HG02623 (cell line): Measurements from ENCODE around the gene RSPH3.

Source experiments
- ATAC-seq: cut with Tn5 transposase; IDR thresholded peaks from one replicate; pipeline ENCODE4 v1.9.1; 2021; ENCODE audit warnings: moderate library complexity; ENCODE audit not compliant: unreplicated experiment

RSPH3 gene

DNA sequence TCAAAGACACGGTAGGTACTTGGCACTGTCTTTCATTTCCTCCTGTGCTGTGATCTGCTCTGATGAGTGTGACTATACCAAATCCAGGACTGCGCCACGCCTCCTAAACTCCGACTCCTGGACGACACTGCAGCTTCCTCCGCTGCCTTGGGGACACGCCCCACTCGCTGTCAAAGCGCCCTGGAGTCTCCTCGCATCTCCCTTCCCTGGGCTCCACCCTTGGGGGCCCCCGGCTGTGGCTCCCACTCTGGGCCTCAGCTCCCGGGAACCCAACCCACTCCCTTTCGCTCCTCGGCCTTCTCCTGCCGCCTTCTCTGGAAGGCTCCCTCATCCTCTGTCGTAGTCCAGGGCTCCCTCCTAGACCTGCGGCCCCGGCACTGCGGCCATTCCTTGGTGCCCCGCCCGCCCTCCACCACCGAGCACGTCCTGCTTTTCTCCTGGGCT, 61.2 kb downstream of the RSPH3 start:
- ATAC-seq = no peak

DNA sequence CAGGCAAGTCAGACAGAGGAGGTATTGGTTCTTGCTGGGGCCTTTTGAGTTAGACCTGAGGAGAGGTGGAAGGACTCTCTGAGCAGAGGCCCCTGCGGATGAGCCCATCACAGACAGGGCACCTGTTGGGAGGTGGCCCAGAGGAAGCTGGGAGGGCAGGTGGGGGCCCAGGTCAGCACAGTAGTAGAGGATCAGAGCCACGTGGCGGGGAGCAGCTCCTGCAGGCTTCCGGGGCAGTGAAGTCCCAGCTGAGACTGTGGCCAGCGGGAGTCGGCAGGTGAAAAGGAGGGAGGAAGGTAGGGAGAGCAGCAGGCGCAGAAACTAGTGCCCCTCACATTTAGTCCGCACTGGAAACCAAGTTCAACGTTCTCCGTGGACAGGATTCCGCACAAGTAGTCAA, 61.8 kb downstream of the RSPH3 start:
- ATAC-seq = no peak

DNA sequence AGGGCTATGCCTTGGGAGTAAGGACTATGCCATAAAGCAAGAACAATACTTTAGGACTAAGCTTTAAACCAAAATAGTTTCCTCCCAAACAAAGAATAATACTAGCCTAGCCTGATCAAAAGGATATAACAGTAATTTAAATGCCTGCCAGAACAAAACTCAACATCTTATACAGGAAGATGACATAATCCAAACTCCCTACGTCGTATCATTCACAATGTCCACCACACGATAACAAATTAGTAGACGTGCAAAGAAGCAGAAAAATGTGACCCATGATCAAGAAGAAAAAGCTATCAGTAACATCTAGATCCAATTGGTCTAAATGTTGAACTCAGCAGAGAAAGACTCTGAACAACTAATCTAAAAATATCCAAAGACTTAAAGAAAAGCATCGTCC, 65.8 kb downstream of the RSPH3 start:
- ATAC-seq = no peak

DNA sequence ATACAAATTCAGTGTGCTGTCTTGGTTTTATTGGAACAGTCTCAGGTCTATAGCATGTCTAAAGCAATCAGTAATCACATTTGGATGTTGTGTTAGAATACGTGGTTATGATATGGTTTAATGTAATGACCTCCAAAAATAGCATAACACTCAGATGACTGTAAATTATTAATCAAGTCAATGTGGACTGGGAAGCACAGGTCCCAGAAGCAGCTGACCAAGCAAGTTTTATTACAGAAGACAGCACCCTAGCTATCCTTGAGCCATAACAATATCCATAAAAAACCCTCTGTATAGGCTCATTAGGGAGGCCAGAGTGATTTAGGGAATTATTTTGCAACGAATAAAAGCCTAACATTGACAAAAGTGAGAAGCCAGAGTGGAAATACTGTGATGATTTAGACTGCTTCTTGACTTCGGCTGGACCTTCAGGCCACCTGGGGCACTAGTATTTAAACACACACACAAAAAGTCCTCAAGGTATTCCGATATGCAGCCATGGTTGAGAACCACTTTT, 66.9 kb downstream of the RSPH3 start:
- ATAC-seq = no peak

DNA sequence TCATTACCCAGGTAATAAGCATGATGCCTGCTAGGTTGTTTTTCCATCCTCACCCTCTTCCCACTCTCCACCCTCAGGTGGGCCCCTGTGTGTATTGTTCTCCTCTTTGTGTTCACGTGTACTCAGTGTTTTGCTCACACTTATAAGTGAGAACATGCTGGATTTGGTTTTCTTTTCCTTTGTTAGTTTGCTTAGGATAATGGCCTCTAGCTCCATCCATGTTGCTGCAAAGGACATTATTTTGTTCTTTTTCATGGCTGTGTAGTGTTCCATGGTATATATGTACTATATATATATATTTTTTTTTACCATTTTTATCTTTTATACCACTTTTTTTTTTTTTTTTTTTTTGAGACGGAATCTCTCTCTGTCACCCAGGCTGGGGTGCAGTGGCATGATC, 71.9 kb downstream of the RSPH3 start:
- no peak for ATAC-seq

DNA sequence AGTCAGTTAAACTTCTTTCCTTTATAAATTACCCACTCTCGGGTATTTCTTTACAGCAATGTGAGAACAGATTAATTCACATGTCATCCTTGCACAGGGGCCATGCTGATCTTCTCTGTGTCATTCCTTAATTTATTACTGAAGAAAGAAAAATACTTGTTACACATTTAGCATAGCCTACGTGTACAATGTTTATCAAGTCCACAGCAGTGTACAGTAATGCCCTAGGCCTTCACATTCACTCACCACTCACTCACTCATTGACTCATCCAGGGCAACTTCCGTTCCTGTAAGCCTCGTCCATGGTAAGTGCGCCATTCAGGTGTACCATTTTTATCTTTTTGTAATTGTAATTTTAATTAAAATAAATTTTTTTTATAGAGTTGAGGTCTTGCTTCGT, 73.6 kb downstream of the RSPH3 start:
- ATAC-seq = no peak

DNA sequence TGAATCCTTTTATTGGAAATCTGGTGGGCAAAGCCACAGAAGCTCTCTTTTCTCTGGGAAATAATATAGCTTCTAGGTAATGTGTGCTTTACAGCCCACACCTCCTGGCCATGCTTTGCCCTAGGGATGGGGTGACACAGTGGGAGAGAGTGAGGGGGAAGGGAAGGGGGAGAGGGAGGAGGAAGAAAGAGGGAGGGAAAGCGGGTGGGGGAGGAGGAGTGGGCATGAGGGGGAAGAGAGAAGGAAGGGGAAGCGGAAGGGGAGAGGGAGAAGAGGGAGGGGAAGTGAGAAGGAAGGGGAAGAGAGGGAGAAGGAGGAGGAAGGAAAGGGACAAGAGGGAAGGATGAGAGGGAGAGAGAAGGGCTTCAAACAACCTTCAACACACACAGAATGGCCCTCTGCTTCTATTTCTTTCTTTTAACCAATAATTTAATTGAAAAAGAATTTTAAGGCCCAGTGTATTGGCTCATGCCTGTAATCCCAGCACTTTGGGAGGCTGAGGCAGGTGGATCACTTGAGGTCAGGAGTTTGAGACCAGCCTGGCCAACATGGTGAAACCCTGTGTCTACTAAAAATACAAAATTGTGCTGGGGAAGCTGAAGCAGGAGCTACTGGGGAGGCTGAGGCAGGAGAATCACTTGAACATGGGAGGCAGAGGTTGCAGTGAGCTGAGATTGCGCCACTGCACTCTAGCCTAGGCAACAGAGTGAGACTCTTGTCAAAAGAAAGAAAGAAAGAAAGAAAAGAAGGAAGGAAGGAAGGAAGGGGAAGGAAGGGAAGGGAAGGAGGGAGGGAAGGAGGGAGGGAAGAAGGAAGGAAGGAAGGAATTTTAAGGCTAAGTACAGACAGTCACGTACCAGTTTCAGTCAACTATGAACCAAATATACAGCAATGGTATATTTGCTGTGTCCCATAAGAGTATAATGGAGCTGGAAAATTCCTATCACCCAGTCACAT, 75.2 kb downstream of the RSPH3 start:
- no peak for ATAC-seq

DNA sequence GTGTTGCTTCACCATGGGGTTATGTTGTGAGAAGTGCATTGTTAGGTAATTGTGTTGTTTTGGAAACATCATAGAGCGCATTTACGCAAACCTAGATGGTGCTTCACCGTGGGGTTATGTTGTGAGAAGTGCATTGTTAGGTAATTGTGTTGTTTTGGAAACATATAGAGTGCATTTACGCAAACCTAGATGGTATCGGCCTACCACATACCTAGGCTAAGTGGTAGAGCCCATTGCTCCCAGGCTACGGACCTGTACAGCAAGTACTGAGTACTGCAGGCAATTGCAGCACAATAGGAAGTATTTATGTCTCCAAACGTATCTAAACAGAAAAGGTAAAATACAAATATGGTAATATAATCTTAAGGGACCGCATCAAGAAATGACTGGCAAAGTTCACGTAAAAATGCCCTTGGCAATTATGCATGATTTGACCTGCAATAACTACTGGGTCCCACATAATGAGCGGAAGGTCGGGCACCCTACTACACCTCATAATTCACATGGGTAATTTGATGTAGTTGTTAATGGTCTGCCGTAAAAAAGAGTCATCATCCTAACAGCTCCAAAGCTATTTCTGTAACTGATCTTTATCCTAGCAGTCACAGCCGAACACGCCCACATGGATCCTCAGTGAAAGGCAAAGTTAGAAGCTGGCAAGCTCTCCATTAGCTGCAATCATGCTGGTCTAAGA, 76.0 kb downstream of the RSPH3 start:
- no peak for ATAC-seq
